NCI-H82 (cell line): ENCODE data around the gene ITPK1.
A peak's percentile ranks its signal among the peaks of the same experiment; 100 is the strongest.

ENCODE experiments used
- DNase-seq: peaks from one replicate; lab custom pipeline; 2025; lab: John Stamatoyannopoulos, UW

Gene ITPK1

GRCh38 chr14:92951912-92952471 lies 163.7 kb downstream of the ITPK1 start:
- peak; percentile 80 for DNase-seq

- DNase-seq = no peak
Observed at GRCh38 chr14:92951261-92951660, 164.5 kb downstream of the ITPK1 start.

- DNase-seq = peak; percentile 75
Observed at GRCh38 chr14:92950773-92951172, 165.0 kb downstream of the ITPK1 start.

GRCh38 chr14:92950193-92950540 lies 165.6 kb downstream of the ITPK1 start:
- DNase-seq = no peak

- no peak for DNase-seq
Observed at GRCh38 chr14:92949496-92950192, 166.1 kb downstream of the ITPK1 start.

GRCh38 chr14:92948647-92949046 lies 167.1 kb downstream of the ITPK1 start:
- DNase-seq = no peak

GRCh38 chr14:92946847-92947545 lies 168.7 kb downstream of the ITPK1 start:
- DNase-seq = no peak

GRCh38 chr14:92945959-92946846 lies 169.5 kb downstream of the ITPK1 start:
- no peak for DNase-seq

GRCh38 chr14:92945544-92945943 lies 170.2 kb downstream of the ITPK1 start:
- no peak for DNase-seq

- DNase-seq = no peak
Observed at GRCh38 chr14:92944976-92945375, 170.7 kb downstream of the ITPK1 start.

GRCh38 chr14:92943855-92944570 lies 171.7 kb downstream of the ITPK1 start:
- DNase-seq = no peak

- no peak for DNase-seq
Observed at GRCh38 chr14:92942976-92943710, 172.6 kb downstream of the ITPK1 start.

GRCh38 chr14:92942576-92942975 lies 173.1 kb downstream of the ITPK1 start:
- DNase-seq = no peak

- DNase-seq = no peak
Observed at GRCh38 chr14:92942136-92942535, 173.6 kb downstream of the ITPK1 start.

- no peak for DNase-seq
Observed at GRCh38 chr14:92941531-92941930, 174.2 kb downstream of the ITPK1 start.

- DNase-seq = no peak
Observed at GRCh38 chr14:92940543-92940942, 175.2 kb downstream of the ITPK1 start.

- DNase-seq = no peak
Observed at GRCh38 chr14:92939699-92940098, 176.0 kb downstream of the ITPK1 start.

- no peak for DNase-seq
Observed at GRCh38 chr14:92938890-92939671, 176.6 kb downstream of the ITPK1 start.

GRCh38 chr14:92938235-92938875 lies 177.4 kb downstream of the ITPK1 start:
- no peak for DNase-seq
